Uterus (tissue), 4 donors: Measurements from ENCODE around the gene PDXP. TPM values are rescaled to one million over a fixed set of nuclear protein-coding genes. Genes with fewer than 3 reads are reported as not detected.

Experiments
- DNase-seq, 2 donors: peaks; one replicate each; pipeline ENCODE4 v3.0.0-alpha.2; 2019 to 2020
- H3K27ac ChIP-seq, 2 donors: fragments of 200-600 bp; sonication (generic); 1 replicate in 1 of 2; 2 replicates in 1 of 2; pipeline ENCODE4 v1.5.1; 2016 to 2018
- H3K27me3 ChIP-seq, 2 donors: fragments of 200-600 bp; sonication (generic); one replicate each; pipeline ENCODE4 v1.5.1; 2018 to 2019; ENCODE audit warnings: control low read depth in 1 of 2
- H3K36me3 ChIP-seq, 2 donors: fragments of 200-600 bp; sonication (generic); one replicate each; pipeline ENCODE4 v1.5.1; 2019; ENCODE audit warnings: control low read depth in 1 of 2
- H3K4me1 ChIP-seq, 2 donors: fragments of 200-600 bp; sonication (generic); one replicate each; pipeline ENCODE4 v1.5.1; 2018 to 2019; ENCODE audit warnings: control low read depth in 1 of 2
- H3K4me3 ChIP-seq, 2 donors: fragments of 200-600 bp; sonication (generic); 1 replicate in 1 of 2; 2 replicates in 1 of 2; pipeline ENCODE4 v1.5.1; 2018 to 2019; ENCODE audit warnings: mild to moderate bottlenecking in 1 of 2
- H3K9me3 ChIP-seq, 2 donors: fragments of 200-600 bp; sonication (generic); one replicate each; pipeline ENCODE4 v1.5.1; 2019; ENCODE audit warnings: control low read depth in 1 of 2
- POLR2A ChIP-seq, 2 donors: fragments of 450-650 bp; IDR thresholded peaks; one replicate each; pipeline ENCODE4 v1.6.1; 2016; ENCODE audit warnings: antibody characterized with exemption in 2 of 2, mild to moderate bottlenecking in 1 of 2, moderate library complexity in 1 of 2
- intact Hi-C: fragments of 100-400 bp; cut with DNase I; formaldehyde crosslinking; loops from one replicate; pipeline ENCODE4 v1.15.1; 2023; ENCODE audit warnings: low total_unique reads
- total RNA-seq, 4 donors: library from RNA; depleted of rRNA in 3 of 4; stranded (reverse); fragments of >200 nt in 3 of 4; gene quantifications; one replicate each; pipeline versions ENCODE4 v1.1.0 to v1.2.4, GENCODE V29; 2014 to 2023
- TF ChIP-seq, protein P1 (sequence below), 4 experiments: fragments of 200-600 bp in 2 of 4; fragments of 450-650 bp in 2 of 4; sonication (generic) in 2 of 4; IDR thresholded peaks; one replicate each; pipeline ENCODE4 v1.5.1; 2016 to 2019; ENCODE audit warnings: antibody characterized with exemption in 4 of 4, mild to moderate bottlenecking in 2 of 4, moderate library complexity in 1 of 4
- donor health status: DM: yes; HTN: yes; CAD: no.

Gene PDXP
- total RNA-seq, 4 donors from 2014 or later = 0.88 to 10.7 (median 3.7) TPM

DNA sequence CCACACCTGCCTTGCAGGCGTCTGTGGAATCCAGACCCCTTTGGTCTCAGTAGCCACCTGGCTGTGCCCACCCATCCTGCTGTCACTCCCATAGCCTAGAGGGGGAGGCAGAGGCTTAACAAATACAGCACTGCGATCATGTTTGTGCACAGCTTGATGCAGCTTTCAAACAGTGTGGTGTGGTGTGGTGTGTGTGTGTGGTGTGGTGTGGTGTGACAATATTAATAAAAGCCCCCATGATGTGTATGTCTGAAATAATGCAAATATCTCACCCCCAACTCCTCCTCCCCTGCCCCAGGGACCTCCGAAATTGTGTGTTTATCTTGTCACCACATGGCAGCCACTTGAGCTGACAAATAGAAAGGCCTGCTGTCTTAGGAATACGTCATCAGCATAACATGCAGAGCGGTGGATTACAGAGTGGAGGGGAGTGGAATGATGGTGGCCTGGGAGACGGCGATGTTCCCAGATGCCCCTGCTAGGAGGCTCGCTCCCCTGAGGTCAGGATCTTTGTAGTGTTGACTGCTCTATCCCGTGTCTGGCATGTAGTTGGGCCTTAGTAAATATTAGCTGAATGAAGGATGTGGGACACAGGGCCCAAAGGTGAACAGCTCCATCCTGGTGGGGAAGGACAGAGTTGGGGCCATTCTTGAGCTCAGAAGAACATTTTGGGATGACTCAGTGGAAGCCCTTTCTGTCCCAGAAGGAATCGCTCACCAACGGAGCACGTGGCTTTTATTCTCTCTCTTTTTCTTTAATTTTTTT, 2.8 kb downstream of the PDXP start:
- Histone ChIP-seq H3K27ac (peak overlapping the region; percentile 61 to 81), H3K36me3 (no peaks in the 10 kb centered on the region), H3K9me3 (no peaks in the 10 kb centered on the region), H3K4me1 (peaks cover 0 to 11% of the 10 kb centered on the region in 2 donors), H3K4me3 (no peak overlapping the region), H3K27me3 (no peaks in the 10 kb centered on the region)
- intact Hi-C loops = no loop called here
- DNase-seq = peak in 1 of 2 donors; percentile 57
- TF ChIP-seq POLR2A (IDR thresholded peaks at IDR 0.05) = peak; percentile 2 to 12
- TF ChIP-seq, protein P1, sequence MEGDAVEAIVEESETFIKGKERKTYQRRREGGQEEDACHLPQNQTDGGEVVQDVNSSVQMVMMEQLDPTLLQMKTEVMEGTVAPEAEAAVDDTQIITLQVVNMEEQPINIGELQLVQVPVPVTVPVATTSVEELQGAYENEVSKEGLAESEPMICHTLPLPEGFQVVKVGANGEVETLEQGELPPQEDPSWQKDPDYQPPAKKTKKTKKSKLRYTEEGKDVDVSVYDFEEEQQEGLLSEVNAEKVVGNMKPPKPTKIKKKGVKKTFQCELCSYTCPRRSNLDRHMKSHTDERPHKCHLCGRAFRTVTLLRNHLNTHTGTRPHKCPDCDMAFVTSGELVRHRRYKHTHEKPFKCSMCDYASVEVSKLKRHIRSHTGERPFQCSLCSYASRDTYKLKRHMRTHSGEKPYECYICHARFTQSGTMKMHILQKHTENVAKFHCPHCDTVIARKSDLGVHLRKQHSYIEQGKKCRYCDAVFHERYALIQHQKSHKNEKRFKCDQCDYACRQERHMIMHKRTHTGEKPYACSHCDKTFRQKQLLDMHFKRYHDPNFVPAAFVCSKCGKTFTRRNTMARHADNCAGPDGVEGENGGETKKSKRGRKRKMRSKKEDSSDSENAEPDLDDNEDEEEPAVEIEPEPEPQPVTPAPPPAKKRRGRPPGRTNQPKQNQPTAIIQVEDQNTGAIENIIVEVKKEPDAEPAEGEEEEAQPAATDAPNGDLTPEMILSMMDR (IDR thresholded peaks at IDR 0.05) = peak; percentile 41 to 60 (median 51)

DNA sequence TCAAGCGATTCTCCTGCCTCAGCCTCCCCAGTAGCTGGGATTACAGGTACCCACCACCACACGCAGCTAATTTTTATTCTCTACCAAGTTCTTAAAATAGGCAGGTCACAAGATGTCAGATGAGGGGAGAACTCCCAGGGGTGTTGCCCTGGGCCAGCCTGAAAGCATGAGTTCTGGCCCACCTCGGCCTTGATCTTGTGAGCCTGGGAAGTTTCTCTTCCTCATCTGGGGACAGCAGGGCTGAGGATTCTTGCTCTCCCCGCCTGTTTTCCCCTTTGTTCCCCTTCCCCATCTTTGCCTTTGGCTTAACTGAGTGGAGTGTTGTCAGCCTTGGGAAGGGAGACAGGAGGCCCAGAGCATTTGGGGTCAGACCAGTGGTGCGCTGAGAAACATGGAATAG, 3.5 kb downstream of the PDXP start:
- Histone ChIP-seq H3K27me3 (no peaks in the 10 kb centered on the region), H3K4me3 (no peak overlapping the region), H3K4me1 (peaks cover 0 to 11% of the 10 kb centered on the region in 2 donors), H3K36me3 (no peaks in the 10 kb centered on the region), H3K27ac (peak overlapping the region; percentile 61 to 81), H3K9me3 (no peaks in the 10 kb centered on the region)
- intact Hi-C loops = no loop called here
- TF ChIP-seq, protein P1 (IDR thresholded peaks at IDR 0.05) = no peak
- DNase-seq = no peak

DNA sequence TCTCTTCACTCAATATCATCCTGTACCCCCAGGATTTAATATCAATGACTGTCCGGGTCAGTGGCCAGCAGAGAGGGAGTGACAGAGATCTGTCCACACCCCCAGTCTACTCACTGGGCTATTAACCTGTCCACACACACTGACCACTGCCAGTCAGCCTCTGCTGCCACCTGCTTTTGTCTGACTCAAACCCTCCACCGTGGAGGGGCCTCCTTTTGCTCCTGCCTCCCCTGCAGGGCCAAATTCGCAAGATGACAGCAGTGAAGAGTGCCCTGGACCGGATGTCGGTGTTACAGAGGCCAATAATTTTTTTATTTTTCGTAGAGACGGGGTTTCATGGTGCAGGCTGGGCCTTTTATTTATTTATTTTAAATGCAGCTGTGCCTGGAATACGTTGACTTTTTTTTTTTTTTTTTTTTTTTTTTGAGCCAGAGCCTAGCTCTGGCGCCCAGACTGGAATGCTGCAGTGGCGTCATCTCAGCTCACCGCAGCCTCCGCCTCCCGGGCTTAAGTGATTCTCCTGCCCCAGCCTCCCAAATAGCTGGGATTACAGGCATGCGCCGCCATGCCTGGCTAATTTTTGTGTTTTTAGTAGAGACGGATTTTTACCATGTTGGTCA, 5.1 kb downstream of the PDXP start:
- no peaks in the 10 kb centered on the region for H3K9me3 ChIP-seq
- peaks cover 0 to 11% of the 10 kb centered on the region in 2 donors for H3K4me1 ChIP-seq
- no peak for DNase-seq
- no peak overlapping the region for H3K27ac ChIP-seq
- intact Hi-C loops = no loop called here
- no peak overlapping the region for H3K4me3 ChIP-seq
- no peaks in the 10 kb centered on the region for H3K27me3 ChIP-seq
- H3K36me3 ChIP-seq = no peaks in the 10 kb centered on the region
- TF ChIP-seq, protein P1 (IDR thresholded peaks at IDR 0.05) = no peak
- TF ChIP-seq POLR2A (IDR thresholded peaks at IDR 0.05) = no peak

DNA sequence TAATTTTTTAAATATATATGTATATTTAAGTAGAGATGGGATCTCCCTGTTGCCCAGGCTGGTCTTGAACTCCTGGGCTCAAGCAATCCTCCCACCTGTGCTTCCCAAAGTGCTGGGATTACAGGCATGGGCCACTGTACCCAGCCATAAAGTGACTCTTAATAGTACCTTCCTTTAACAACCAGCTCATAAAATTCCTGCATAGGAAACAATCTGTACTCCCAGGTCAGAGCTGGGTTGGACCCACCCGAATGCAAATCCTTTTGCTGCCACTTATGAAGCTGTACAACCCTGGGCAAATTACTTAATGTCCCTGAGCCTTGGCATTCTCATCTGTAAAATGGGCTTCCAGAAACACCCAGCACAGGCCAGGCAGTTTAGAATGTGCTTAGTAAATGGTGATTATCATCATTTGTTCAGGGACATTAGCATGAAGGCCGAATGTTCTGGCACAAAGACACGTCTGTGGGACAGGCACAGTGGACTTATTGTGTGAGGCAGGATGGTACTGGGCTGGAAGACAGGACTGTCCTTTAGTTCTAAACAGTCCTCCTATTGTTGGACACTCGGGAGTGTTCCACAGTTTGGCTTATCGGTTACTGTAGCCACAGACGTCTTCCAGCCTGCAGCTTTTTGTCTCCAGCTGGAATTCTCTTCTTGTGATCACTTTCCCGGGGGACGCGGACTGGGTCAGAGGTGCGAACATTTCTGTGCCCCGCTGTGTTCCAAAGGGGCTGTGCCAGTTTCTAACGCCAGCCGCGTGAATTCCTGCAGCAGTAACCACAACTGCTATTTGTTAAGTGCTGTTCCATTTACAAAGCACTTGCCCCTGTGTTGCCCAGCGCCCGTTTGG, 6.0 kb downstream of the PDXP start:
- TF ChIP-seq, protein P1 (IDR thresholded peaks at IDR 0.05) = no peak
- no peak for TF ChIP-seq POLR2A (IDR thresholded peaks at IDR 0.05)
- no peaks in the 10 kb centered on the region for H3K9me3 ChIP-seq
- H3K36me3 ChIP-seq = no peaks in the 10 kb centered on the region
- H3K27me3 ChIP-seq = no peaks in the 10 kb centered on the region
- intact Hi-C loops = no loop called here
- no peak overlapping the region for H3K27ac ChIP-seq
- H3K4me3 ChIP-seq = no peak overlapping the region
- DNase-seq = no peak
- H3K4me1 ChIP-seq = peaks cover 0 to 7% of the 10 kb centered on the region in 2 donors
